Spleen (tissue), 11 donors: ENCODE data around the gene DAB1. TPM values are rescaled to one million over a fixed set of nuclear protein-coding genes. Genes with fewer than 3 reads are reported as not detected.

Experiments used
- DNase-seq: peaks from one replicate; pipeline ENCODE4 v3.0.0-alpha.2; 2020
- H3K27ac ChIP-seq, 8 donors: fragments of 200-600 bp; sonication (generic) in 7 of 8; 1 replicate in 4 of 8; 2 replicates in 4 of 8; pipeline versions ENCODE4 v1.5.0 to v1.8.0; 2016 to 2021; ENCODE audit warnings: inconsistent platforms in 4 of 8, mild to moderate bottlenecking in 4 of 8, moderate library complexity in 1 of 8
- H3K27me3 ChIP-seq, 7 donors: fragments of 200-600 bp; sonication (generic) in 6 of 7; replicated peaks in 1 of 7; 1 replicate in 4 of 7; 2 replicates in 3 of 7; pipeline versions ENCODE4 v1.5.0 to v1.8.0; 2016 to 2021; ENCODE audit warnings: inconsistent platforms in 3 of 7, mild to moderate bottlenecking in 1 of 7
- H3K36me3 ChIP-seq, 6 donors: fragments of 200-600 bp; sonication (generic) in 5 of 6; 1 replicate in 4 of 6; 2 replicates in 2 of 6; pipeline versions ENCODE4 v1.5.0 to v1.8.0; 2016 to 2021; ENCODE audit warnings: inconsistent platforms in 2 of 6
- H3K4me1 ChIP-seq, 6 donors: fragments of 200-600 bp; sonication (generic) in 5 of 6; 1 replicate in 3 of 6; 2 replicates in 3 of 6; pipeline versions ENCODE4 v1.5.0 to v1.8.0; 2016 to 2021; ENCODE audit warnings: inconsistent platforms in 3 of 6
- H3K4me3 ChIP-seq, 8 donors: fragments of 200-600 bp; sonication (generic) in 7 of 8; 1 replicate in 4 of 8; 2 replicates in 4 of 8; pipeline versions ENCODE4 v1.5.0 to v1.8.0; 2016 to 2021; ENCODE audit warnings: inconsistent platforms in 4 of 8, mild to moderate bottlenecking in 4 of 8, moderate library complexity in 2 of 8
- H3K9me3 ChIP-seq, 8 donors: fragments of 200-600 bp; sonication (generic) in 7 of 8; 1 replicate in 4 of 8; 2 replicates in 4 of 8; pipeline versions ENCODE4 v1.5.0 to v1.8.0; 2016 to 2021; ENCODE audit warnings: inconsistent platforms in 4 of 8
- CTCF ChIP-seq, 11 experiments: fragments of 200-600 bp in 7 of 11; fragments of 450-650 bp in 4 of 11; sonication (generic) in 4 of 11; IDR thresholded peaks in 8 of 11; conservative IDR thresholded peaks in 3 of 11; 1 replicate in 7 of 11; 2 replicates in 4 of 11; pipeline versions ENCODE4 v1.4.0 to v1.8.0; 2016 to 2021; ENCODE audit warnings: antibody characterized with exemption in 11 of 11, inconsistent platforms in 4 of 11, mild to moderate bottlenecking in 1 of 11
- POLR2A ChIP-seq, 3 donors: fragments of 450-650 bp; IDR thresholded peaks; one replicate each; pipeline ENCODE4 v1.5.1; 2017; ENCODE audit warnings: antibody characterized with exemption in 3 of 3, mild to moderate bottlenecking in 1 of 3
- POLR2AphosphoS5 ChIP-seq, 3 donors: sonication (generic); formaldehyde crosslinking; IDR thresholded peaks; one replicate each; pipeline ENCODE4 v1.5.1; 2017; ENCODE audit warnings: antibody characterized with exemption in 3 of 3
- WGBS, 5 donors: extraction: QIAGEN DNeasy Blood & Tissue Kit in 3 of 5; methylation state at CpG; one replicate each; pipeline versions ENCODE4 v1.1.5 to v1.1.7; 2013 to 2018; 5-methylcytosine and 5-hydroxymethylcytosine counted together
- intact Hi-C: fragments of 100-400 bp; cut with DNase I; formaldehyde crosslinking; loops from one replicate; pipeline ENCODE4 v1.15.0; 2023; ENCODE audit warnings: low total_unique reads
- polyA plus RNA-seq, 3 donors: library from polyadenylated mRNA; stranded (reverse); fragments of 200-250 nt; gene quantifications; one replicate each; pipeline ENCODE4 v1.2.1, GENCODE V29; 2013
- total RNA-seq, 7 donors: library from RNA; depleted of rRNA in 3 of 7; stranded (reverse); fragments of >200 nt in 3 of 7; fragmentation: NEBNext Ultra II Directional in 4 of 7; extraction: Animal tissue kit (Norgen Biotek cat#: 25700) in 4 of 7; gene quantifications; one replicate each; pipeline versions ENCODE4 v1.1.0 to v1.2.1, GENCODE V29; 2016 to 2021
- donor health status: healthy with polysubstance abuse.
- donor health status: DM: no; HTN: no; CAD: no; lungs with moderate emphysema.
- donor health status: DM: no; HTN: no; CAD: no.
- donor health status: Bipolar disorder and iron deficiency.
- donor health status: healthy.
- donor health status: DM: no; HTN: no; CAD: no.
- donor health status: DM: yes; HTN: yes; CAD: no.

The DAB1 gene
- total and polyA plus RNA-seq, 10 donors = 0.03 to 0.70 (median 0.26) TPM; not detected in 1

GRCh38 chr1:57012315-57012714 lies 411.5 kb downstream of the DAB1 start:
- Histone ChIP-seq H3K27me3 (no peaks in the 10 kb centered on the region), H3K9me3 (no peaks in the 10 kb centered on the region), H3K4me1 (no peaks in the 10 kb centered on the region), H3K4me3 (no peak overlapping the region), H3K36me3 (no peaks in the 10 kb centered on the region), H3K27ac (no peak overlapping the region)
- WGBS, 5 donors = 88 to 100% (median 93%) methylated on average over 1 of the region's 1 CpG
- no peak for DNase-seq
- intact Hi-C loops = no loop called here
- TF ChIP-seq CTCF (IDR thresholded peaks at IDR 0.05 in 8 of 11, conservative IDR thresholded peaks at IDR 0.05 in 3 of 11) = no peak
- no peak for TF ChIP-seq POLR2A (IDR thresholded peaks at IDR 0.05)
- no peak for TF ChIP-seq POLR2AphosphoS5 (IDR thresholded peaks at IDR 0.05)

- no peak for DNase-seq
- no peak for TF ChIP-seq POLR2AphosphoS5 (IDR thresholded peaks at IDR 0.05)
- WGBS, 5 donors = 85 to 99% (median 87%) methylated on average over 4 of the region's 4 CpGs
- Histone ChIP-seq H3K4me1 (no peaks in the 10 kb centered on the region), H3K4me3 (no peak overlapping the region), H3K9me3 (no peaks in the 10 kb centered on the region), H3K27ac (no peak overlapping the region), H3K27me3 (no peaks in the 10 kb centered on the region), H3K36me3 (no peaks in the 10 kb centered on the region)
- intact Hi-C loops = no loop called here
Measured at GRCh38 chr1:57010511-57010910, 413.3 kb downstream of the DAB1 start.

- DNase-seq = no peak
- Histone ChIP-seq H3K4me1 (no peaks in the 10 kb centered on the region), H3K27ac (no peak overlapping the region), H3K4me3 (no peak overlapping the region), H3K9me3 (no peaks in the 10 kb centered on the region), H3K36me3 (no peaks in the 10 kb centered on the region), H3K27me3 (no peaks in the 10 kb centered on the region)
- TF ChIP-seq CTCF (IDR thresholded peaks at IDR 0.05 in 8 of 11, conservative IDR thresholded peaks at IDR 0.05 in 3 of 11) (no peak), POLR2A (IDR thresholded peaks at IDR 0.05) (no peak), POLR2AphosphoS5 (IDR thresholded peaks at IDR 0.05) (no peak)
- WGBS, 5 donors = 49 to 81% (median 67%) methylated on average over 2 of the region's 2 CpGs
- intact Hi-C loops = no loop called here
Measured at GRCh38 chr1:57007948-57008347, 415.9 kb downstream of the DAB1 start.

GRCh38 chr1:57007472-57007871 lies 416.4 kb downstream of the DAB1 start:
- no peak overlapping the region for H3K27ac ChIP-seq
- intact Hi-C loops = no loop called here
- DNase-seq = no peak
- no peak for TF ChIP-seq CTCF (IDR thresholded peaks at IDR 0.05 in 8 of 11, conservative IDR thresholded peaks at IDR 0.05 in 3 of 11)
- no peak for TF ChIP-seq POLR2AphosphoS5 (IDR thresholded peaks at IDR 0.05)
- TF ChIP-seq POLR2A (IDR thresholded peaks at IDR 0.05) = no peak
- H3K36me3 ChIP-seq = no peaks in the 10 kb centered on the region
- WGBS, 5 donors = 66 to 79% (median 71%) methylated on average over 2 of the region's 2 CpGs
- H3K27me3 ChIP-seq = no peaks in the 10 kb centered on the region
- no peaks in the 10 kb centered on the region for H3K4me1 ChIP-seq
- H3K4me3 ChIP-seq = no peak overlapping the region
- H3K9me3 ChIP-seq = no peaks in the 10 kb centered on the region
